ENCODE results near the gene TAS1R3.

The TAS1R3 gene

DNA sequence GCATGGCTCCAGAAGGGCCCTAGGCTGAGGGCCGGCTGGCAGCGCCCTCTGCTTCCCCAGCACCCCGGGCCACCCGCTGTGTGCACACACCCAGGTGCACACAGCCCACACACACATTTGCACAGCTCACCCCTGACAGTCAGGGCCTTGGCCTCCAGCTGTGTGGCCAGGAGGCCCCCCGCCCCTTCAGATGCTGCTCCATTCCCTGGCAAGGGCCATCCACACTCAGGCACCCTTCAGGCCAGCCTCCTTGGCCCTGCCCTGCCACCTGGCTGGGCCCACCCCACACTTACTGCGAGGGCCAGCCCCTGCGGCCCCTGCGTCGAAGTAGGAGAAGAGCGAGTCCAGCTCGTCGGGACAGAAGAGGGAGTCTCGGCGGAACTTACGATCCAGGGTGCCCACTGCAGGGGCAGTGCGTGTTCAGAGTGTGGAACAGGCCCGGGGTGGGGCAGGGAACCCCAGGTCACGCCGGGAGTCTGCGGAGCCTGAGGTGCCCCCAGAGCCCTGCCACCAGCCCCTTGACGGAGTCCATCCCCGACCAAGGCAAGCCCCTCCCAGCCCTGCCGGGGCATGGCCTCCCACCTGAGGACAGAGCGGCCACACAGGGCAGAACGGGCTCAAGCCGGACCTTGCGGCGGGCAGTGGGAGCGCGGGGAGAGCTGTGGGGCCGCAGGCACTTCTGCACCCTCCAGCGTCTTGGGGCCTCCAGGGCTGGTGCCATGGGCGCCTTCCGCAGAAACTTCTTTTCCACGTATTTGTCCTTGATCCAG, 35.7 kb upstream of the TAS1R3 start:
- DNase-seq, result no peak

DNA sequence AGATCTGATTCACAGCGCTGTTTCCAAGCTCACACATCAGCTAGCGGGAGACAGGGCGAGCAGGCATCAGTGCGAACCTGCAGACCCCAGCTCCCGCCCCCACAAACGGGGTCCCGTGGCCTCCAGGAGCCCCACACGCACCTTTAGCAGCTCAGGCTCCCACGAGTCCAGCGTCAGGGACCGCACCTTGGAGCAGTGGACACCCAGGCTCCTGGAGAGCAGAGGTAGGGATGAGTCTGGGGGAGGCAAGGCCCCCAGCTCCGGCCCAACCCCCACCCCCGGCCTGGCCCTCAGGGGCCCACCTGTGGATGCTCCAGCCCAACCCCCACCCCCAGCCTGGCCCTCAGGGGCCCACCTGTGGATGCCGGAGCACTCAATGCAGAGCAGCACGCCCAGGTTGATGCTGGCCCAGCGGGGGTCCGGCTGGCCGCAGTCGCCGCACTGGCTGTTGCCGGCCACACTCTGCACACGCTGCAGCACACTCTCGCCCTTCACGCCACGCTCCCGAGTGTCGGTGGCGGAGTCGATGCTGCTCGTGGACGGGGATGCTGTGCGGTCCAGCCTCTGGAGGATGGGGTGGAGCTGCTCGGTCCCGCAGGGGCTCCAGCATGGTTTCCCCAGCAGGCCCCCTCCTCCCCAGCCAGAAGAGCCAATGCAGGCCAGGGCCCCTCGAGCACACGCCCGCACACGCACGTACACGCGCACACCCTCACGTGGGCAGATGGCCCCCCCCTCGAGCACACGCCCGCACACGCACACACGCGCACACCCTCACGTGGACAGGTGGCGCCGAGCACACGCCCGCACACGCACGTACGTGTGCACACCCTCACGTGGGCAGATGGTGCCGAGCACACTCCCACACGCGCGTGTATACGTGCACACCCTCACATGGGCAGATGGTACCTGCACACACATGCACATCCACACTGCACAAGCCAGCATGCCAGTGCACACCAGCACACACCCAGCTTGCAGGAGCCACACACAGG, 34.7 kb upstream of the TAS1R3 start:
- no peak for DNase-seq

DNA sequence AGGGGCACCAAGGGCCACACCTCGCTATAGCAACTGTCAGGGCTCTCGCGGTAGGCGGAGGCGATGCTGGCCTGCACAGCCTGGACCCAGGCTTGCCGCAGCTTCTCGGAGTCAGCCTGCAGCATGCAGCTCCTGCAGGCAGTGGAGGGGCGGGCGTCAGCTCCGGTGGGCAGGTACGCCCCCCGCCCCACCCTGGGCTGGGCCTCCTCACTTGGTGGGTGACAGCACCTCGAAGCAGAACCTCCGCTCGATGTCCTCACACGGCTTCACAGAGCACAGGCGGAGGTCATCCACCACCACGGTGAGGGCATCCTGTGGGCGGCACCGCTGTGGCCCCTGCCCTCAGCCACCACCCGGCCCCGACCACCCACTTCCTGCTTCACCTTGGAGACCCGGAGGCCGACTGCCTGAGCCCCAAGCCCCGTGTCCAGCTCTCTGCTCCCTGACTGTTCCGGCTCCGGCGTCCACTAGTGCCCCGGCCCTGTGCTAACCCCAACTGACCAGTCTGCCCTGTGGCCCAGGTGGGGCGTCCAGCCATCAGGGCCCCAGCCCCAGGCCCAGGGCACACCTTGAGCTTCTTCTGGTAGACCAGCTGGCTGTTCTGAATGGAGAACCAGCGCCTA, 33.2 kb upstream of the TAS1R3 start:
- DNase-seq, result no peak

DNA sequence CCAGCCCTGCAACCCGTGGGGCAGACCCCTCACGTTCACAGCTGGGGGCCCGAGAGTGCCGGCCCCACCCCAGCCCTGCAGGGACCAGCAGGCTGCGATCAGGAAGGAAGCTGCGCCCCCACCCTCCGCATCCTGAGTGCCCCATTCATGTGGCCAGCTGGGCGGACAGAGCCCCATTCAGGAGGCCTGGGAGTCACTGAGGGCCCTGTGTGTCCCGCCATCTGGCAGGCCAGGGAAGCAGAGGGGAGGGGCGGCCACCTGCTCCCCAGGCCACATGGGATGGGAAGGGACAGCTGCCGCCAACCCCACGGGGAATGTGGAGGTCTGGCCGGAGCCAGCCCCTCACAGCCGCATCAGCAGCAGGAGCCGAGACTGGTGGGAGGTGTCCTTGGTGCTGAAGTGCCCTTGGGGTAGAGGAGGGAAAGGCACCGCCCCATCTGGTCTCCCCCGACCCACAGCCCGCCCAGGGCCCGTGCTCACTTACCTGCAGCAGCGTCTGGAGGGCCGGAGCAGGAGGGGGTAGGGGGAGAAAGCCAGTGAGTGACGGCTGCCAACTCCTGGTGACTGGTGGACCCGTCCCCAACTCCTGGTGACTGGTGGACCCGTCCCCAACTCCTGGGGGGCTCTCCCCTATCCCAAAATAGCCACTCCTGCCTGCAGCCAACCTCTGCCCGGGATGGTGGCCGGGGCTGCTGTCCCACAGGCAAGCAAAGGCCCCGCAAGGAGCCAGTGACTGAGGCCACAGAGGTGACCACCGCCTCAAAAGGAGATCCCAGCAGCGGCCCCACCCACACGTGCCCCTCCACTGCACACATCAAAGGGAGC, 32.0 kb upstream of the TAS1R3 start:
- peak; percentile 65 for DNase-seq

DNA sequence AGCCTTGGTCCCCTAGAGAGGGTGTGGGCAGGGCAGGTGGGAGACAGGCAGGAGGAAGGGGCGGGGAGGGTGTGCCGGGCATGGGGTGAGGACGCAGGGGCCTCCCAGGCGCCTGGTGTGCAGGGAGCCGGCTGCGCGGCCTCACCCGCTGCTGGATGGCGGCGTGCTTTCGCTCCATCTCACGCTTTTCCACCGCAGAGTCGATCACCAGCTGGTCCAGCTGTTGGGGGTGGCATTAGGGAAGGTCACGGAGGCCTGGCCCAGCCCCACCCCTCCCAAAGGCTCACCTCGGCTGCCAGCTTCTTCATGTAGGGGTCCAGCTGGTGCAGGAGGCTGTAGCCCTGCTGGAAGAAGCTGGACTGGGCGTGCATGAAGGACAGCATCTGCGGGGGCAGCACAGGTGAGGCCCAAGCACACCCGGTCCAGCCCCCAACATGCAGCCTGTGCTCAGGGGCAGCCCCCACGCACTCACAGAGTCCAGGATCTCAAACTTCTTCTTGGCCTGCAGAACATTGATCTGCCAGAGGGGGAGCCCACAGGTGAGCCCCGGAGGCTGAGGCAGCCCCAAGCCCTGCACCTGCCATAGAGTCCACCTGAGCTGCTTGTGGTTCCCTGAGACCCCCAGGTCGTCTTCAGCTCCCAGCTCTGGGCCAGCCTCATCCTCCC, 31.3 kb upstream of the TAS1R3 start:
- DNase-seq, result peak; percentile 49

DNA sequence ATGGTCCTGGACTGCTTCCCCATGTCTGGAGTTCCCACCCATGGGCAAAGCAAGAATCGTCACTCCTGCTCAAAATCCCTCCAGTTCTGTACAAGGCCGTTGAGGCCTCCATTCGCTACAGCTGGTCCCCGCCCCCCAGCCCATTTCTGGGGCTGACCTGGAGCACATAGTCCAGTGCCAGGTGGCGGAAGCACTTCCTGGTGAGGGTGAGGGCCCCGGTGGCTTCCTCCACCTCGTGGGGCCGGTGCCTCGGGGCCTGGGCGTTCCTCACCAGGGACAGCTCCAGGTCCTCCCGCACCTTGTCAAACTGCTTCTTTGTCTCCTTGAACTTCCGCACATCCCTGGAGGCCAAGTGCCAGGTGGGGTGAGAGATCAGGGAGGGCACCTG, 30.7 kb upstream of the TAS1R3 start:
- DNase-seq, result no peak

DNA sequence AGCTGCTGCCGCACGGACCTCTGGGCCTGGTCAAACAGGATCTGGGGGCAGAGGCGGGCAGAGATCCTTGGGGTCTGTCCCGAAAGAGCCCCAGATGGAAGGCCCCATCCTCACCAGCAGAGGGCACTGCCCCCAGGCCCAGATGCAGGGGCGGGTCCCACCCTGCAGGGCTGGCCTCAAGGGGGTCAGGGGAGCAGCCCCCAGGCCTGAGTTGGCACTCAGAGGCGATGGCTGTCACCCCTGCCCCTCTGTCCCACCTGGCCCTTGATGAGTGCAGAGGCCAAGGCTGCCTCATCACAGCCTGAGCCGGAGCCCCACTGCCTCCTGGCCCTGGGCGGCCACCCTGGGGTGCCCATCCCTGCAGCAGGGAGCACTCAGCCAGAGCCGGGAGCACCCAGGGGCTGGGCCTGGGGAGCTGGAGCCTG, 29.1 kb upstream of the TAS1R3 start:
- peak; percentile 42 for DNase-seq

DNA sequence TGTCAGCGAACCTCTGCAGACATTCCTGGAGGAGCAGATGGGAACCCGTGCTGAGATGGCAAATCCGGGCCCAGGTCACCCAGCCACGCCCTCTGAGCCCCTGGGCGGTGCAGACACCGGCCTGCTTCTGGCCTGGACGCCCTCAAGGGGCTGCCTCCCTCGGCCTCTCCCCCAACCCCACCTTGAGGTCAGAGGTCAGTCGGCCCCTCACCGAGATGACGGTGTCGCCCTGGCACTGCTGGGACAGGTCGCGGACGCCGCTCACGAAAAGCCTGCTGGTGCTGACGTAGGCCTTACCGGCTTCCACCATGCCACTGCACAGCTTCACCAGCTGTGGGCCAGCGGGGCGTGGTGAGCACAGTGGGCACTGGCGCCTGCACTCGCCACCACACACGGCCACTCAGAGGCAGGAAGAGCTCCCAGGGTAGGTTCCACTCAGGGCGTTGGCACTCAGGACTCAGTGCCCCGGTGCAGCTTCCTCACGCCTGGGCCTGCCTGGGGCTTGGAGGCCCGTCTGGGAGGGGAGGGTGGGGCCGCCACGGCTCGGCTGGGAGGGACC, 28.1 kb upstream of the TAS1R3 start:
- peak; percentile 35 for DNase-seq

DNA sequence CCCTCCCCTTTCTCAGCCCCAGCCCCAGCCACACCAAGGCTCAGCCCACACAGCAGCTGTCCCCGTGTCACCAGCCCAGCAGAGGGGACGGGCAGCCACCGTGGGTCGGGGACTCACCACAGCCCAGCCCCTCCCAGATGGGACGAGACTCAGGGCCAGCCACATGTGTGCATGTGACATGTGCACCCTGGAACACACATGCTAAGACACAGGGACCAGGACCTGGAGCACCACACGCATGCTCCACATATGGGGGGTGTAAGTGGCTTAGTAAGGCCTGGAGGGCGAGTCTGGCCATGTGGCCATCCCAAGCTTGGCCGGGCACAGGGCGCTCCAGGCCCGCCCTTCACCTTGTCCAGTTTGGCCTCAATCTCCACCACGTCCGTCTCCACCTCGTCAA, 27.3 kb upstream of the TAS1R3 start:
- DNase-seq, result no peak

DNA sequence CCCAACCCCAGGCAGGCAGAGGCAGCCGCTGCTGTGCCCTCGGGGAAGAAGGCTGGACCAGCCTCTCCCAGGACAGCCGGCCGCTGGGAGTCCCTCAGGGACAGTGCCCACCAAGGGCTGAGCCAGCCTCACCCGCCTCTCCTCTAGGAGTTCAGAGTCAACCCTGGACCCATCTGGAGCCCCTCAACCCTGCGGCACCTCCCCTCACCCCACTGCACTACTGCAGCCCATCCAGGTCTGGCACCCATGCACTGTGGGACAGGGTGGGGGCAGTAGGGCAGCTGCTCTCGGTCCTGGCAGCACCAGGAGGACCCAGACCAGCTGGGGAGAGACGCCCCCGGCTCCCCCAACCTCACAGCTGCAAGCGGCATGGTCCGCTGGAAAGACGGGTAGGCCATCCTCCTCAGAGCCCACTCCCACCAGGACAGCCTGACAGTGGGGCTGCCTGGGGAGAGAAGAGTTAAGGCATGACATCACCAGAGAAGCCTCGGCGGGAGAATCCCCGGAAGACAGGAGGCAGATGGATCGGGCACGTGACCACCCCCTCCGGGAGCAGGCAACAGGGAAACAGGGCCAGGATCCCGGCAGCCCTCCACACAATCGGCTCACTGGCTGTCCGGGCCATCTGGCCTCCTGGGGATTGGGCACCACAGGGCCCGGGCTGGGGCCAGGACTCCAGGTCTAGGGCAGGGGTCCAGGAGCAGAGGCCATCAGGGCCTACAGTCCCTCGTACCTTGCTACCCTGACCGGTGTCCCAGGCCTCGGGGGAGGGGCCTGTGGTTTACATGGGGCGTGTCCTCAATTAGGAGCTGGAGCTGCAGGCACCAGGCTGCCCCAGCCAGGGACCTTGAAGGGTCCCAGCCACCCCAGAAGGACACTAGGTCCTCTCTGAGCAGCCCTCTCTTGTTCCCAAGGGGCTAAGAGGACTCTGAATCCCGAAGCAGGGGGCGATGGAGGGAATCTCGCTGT, 26.5 kb upstream of the TAS1R3 start:
- DNase-seq, result peak; percentile 62

DNA sequence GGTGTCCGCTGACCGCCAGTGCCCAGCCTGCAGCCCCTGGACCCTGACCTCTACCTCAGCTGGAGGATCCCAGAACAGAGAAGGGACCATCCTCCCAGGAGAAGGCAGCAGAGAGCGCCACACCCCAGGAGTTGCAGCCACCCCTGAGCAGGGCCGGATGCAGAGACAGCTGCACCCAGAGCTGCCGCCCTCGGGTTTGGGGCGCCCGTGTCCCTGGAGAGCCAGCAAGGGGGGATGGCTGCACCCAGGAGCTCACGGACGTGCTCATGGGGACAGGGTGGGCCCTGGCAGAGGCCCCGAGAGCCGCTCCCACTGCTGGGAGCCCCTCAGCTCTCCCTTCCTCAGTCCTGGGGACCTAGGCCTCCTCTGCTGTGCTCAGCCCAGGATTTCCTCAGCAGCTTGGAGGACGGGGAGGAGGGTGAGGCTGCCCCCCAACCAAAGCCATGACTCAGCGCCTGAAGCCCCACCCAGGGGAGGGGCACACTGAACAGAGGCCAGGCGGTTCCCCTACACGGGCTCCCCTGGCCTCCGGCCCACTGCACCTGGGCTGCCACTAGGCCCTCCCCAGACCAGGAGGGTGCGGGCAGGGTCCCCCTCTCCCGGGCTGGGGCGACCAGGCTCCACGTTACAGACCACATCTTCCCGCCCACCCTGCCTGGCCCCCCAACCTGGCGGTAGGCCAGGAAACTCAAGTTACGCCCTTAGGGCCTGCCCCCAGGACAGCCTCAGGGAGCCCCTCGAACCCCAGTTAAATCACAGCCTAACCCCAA, 25.6 kb upstream of the TAS1R3 start:
- DNase-seq, result peak; percentile 93

DNA sequence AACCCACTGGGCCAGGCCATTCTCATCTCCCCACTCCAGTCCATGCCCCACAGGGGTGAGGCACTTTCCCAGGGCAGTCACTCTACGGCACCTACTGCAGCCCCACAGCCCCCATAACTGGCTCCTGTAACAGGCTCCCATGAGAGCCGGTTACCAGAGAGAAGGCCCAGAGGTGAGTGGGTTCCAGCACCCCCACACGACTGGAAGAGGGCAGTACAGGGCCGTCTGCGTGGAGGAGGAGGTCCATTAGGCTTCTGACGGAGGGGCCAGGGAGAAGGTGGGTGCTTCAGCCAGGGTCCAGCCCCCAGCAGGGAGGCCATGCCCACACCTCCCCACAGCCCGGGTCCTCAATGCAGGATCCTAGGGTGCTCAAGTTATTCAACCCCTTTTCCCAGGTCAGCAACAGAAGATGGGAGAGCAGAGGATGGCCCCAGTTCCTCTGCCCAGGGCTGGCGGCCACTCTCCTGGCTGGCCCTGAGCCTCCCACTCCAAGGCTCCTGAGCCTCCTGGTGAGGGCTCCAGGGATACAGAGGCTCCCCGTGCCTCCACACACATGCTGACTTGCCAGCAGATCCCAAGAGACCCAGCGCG, 24.9 kb upstream of the TAS1R3 start:
- peak; percentile 61 for DNase-seq

DNA sequence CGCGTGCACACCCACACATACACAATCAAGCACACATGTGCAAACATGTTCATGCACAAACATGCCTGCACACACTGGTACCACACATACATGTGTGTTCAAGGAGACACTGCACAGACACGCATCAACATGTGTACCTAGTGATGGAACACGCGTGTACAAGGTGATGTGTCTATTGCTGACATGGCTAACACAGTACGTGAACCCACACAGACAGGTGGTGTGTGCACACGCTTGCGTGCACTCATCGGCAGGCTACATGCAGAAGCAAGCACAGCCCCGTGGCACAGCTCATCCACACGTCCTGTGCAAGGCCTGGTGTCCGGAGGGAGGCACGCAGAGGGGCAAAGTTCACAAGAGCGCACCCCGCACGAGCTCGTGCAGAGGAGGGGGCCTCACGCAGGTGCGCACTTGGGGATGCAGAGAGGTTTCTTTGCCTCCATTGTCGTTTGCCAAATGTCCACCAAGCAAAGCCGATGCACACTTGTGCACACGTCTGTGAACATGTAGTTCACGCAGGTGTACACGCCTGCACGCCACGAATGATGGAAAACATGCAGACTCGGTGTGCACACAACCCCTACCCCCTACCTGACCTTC, 24.3 kb upstream of the TAS1R3 start:
- no peak for DNase-seq

DNA sequence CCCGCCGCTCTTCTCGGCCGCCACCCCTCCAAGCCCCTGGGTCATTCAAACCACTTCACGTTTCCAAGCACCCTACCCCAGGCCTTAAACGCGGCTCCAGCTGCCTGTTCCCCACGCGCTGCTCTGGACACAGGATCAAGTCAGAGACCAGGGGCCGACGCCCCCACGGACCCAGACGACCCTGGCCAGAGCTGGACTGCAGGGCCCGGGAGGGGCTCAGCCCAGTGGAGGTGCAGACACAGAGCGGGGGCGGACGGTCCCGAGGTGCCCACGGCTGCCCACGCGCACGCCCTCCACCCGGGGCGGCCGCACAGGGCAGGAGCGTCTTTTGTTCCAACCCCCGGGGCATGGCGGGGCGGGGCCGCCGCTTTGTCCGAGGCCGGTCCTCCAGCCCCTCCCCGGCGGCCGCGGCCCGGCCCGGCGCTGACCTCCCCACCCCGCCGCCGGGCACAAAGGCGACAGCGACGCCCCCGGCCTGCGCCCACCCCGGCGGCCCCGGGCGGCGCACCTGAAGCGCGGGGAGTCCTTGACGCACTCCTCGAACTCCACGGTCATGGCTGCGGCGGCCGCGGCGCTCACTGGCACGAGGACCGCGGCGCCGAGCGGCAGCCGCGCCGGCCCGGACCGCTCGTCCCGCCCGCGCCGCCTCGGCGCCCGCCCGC, 23.7 kb upstream of the TAS1R3 start:
- no peak for DNase-seq

DNA sequence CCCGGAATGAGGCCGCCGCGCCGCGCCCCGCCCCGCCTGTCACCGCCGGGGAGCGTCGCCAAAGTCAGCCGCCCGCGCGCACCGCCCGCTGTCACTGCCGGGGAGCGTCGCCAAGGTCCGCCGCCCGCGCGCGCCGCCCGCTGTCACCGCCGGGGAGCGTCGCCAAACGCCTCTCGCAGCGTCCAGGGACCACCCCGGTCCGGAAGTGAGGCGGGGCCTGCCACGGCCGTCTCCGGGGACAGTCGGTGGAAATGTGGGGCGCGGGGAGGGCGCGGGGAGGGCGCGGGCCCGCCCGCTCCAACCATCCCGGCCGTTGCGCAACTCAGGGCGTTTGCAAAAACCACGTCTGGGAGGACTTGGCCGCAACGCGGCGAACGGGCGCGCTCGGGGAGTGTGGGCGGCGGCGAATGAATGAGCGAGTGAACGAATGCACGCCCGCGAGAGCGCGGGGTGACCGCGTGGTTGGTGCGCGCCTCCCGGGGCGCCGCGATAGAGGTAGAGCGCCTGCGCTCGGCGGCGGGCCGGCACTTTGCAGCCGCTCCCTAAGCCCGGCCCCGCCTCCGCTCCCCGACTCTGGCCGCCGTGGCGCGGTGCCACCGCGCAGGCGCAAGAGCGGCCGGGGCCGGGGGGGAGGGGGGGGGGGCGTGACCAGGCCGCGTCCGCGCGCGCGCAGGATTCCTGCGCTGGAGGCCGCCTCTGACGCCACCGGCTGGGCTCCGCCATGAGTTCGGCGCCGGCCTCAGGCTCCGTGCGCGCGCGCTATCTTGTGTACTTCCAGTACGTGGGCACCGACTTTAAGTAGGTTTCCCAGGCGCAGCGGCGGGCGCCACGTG, 22.9 kb upstream of the TAS1R3 start, which contains the start of the genes ACAP3 and PUSL1:
ACAP3 (minus strand) TSS at position 8 of the 833 bp plus-strand sequence. CDS start 115 bp downstream, outside the sequence.
PUSL1 (plus strand) TSS at position 675 of the 833 bp plus-strand sequence; CDS start at position 722, 47 bp downstream.
- peak; percentile 96 for DNase-seq

DNA sequence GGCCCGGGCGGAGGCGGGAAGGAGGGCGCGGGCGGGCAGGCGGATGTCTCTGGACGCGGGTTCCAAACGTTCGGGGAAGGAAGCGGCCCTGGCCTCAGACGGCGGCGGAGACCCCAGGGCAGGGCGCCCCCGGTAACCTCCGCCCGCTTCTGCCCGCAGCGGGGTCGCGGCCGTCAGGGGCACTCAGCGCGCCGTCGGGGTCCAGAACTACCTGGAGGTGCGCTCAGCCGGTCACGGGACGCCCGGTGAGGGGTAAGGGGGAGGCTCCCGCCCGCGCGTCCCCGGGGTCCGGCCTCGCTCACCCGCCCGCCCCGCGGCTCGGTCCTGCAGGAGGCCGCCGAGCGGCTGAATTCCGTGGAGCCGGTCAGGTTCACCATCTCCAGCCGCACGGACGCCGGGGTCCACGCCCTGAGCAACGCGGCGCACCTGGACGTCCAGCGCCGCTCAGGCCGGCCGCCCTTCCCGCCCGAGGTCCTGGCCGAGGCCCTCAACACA, 22.3 kb upstream of the TAS1R3 start:
- DNase-seq, result no peak

Data from hematopoietic multipotent progenitor cell treated with erythropoietin and hydrocortisone succinate and interleukin-3 and kit ligand, for 6 days (in vitro differentiated cells).